ENCODE data around the gene RLN1.
"Not testable (repeated sequence)": the region's sequence is repeated elsewhere in the genome, so short reads cannot be mapped to it uniquely, and the experiment has no call there.

RLN1 gene, protein sequence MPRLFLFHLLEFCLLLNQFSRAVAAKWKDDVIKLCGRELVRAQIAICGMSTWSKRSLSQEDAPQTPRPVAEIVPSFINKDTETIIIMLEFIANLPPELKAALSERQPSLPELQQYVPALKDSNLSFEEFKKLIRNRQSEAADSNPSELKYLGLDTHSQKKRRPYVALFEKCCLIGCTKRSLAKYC

GRCh38 chr9:5338992-5339981, at the start of gene RLN1:
RLN1 (minus strand) TSS chr9:5339876; CDS start chr9:5339746, 130 bp downstream.
- H3K27ac Mint-ChIP-seq = not testable (repeated sequence)
- DNase-seq = peak; percentile 7

DNA sequence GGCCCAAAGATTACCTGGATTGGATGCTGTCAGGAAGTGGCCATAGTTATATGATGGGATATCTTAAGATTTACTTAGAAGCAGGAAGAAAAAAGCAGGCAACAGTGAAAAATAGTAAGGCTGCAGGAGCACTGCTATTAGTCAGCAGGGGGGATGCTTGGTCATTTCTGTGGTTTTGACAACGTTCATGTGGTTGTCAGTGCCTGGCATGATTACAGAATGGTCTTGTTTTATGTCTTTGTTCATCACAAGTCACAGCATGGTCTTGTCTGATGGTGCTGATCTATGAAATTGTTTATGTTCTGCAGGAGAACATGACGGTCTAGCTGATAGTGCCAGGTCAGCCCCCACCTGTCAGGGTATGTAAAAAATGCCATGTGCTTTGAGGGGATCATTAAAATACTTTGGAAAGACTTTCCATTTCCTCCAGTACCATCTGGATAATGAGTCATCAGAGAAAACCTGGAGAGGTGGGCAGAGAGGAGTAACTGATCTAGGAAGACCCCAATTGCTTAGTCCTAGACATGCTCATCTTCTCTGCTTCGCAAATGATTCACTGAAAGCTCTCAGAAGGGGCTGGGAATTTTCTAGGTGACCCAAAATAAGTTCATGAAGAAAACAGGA, 49.5 kb upstream of the RLN1 start:
- Mint-ChIP-seq H3K4me3 (no peak overlapping the region), H3K4me1 (no peaks in the 10 kb centered on the region), H3K27me3 (ENCODE audit: low read depth, poor library complexity) (peaks cover 4% of the 10 kb centered on the region), H3K27ac (no peak overlapping the region), H3K9me3 (no peaks in the 10 kb centered on the region), H3K36me3 (ENCODE audit: low read depth) (no peaks in the 10 kb centered on the region)
- no peak for DNase-seq
- TF ChIP-seq, protein P1, sequence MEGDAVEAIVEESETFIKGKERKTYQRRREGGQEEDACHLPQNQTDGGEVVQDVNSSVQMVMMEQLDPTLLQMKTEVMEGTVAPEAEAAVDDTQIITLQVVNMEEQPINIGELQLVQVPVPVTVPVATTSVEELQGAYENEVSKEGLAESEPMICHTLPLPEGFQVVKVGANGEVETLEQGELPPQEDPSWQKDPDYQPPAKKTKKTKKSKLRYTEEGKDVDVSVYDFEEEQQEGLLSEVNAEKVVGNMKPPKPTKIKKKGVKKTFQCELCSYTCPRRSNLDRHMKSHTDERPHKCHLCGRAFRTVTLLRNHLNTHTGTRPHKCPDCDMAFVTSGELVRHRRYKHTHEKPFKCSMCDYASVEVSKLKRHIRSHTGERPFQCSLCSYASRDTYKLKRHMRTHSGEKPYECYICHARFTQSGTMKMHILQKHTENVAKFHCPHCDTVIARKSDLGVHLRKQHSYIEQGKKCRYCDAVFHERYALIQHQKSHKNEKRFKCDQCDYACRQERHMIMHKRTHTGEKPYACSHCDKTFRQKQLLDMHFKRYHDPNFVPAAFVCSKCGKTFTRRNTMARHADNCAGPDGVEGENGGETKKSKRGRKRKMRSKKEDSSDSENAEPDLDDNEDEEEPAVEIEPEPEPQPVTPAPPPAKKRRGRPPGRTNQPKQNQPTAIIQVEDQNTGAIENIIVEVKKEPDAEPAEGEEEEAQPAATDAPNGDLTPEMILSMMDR (IDR thresholded peaks at IDR 0.05) = no peak

More at GRCh38 chr9:5338992-5339981, at the start of gene RLN1:
- not testable (repeated sequence) for H3K9me3 Mint-ChIP-seq; H3K4me1 Mint-ChIP-seq; H3K36me3 Mint-ChIP-seq (ENCODE audit: low read depth)
- peaks cover 15% of the 10 kb centered on the region for H3K27me3 Mint-ChIP-seq (ENCODE audit: low read depth, poor library complexity)
- peak within 1 kb of the TSS; percentile 28 for H3K4me3 Mint-ChIP-seq

DNA sequence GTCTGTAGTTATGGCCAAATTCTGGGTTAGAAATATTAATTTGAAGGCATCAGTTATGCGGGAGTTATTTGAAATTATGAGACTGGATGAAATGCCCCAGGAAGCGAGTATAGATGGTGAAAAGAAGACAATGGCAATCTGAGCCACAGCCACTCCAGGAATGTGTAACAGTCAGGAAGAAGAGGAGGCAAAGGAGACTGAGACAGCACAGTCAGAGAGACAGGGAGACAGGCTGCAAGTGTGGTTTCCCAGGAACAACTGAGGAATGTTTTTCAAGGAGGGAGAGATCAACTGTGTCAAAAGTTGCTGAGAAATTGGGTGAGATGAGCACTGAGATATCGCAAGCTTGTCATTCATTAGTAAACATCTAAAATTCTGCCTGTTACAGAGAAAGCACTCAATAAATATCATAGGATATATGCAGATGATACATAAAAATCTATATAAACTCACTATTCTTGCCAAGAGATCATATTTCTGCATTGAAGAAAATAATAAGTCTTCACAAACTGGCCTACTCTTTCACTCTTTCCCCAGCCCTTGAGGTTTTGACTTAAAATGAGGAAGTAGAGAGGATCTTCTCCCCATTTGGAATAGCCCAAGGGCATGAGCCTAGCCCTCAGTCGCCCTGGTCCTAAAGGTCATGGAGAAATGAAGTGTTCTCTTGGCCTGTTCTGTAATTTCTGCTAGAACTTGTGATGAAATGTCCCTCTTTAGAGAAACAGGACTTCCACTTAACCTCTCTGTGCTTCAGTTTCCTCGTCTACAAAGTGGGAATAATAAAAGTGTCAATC, 48.5 kb upstream of the RLN1 start:
- peaks cover 4% of the 10 kb centered on the region for H3K27me3 Mint-ChIP-seq (ENCODE audit: low read depth, poor library complexity)
- H3K4me1 Mint-ChIP-seq = no peaks in the 10 kb centered on the region
- no peak overlapping the region for H3K27ac Mint-ChIP-seq
- DNase-seq = no peak
- H3K4me3 Mint-ChIP-seq = no peak overlapping the region
- H3K36me3 Mint-ChIP-seq (ENCODE audit: low read depth) = no peaks in the 10 kb centered on the region
- TF ChIP-seq, protein P1 (IDR thresholded peaks at IDR 0.05) = no peak
- no peaks in the 10 kb centered on the region for H3K9me3 Mint-ChIP-seq

- DNase-seq = no peak
- Mint-ChIP-seq H3K27me3 (ENCODE audit: low read depth, poor library complexity) (peaks cover 4% of the 10 kb centered on the region), H3K27ac (no peak overlapping the region)
Observed at GRCh38 chr9:5384436-5384835, 44.8 kb upstream of the RLN1 start.

GRCh38 chr9:5382479-5382878, 42.8 kb upstream of the RLN1 start:
- DNase-seq = no peak

More at GRCh38 chr9:5384436-5384835, 44.8 kb upstream of the RLN1 start:
- H3K36me3 Mint-ChIP-seq (ENCODE audit: low read depth) = no peaks in the 10 kb centered on the region
- no peaks in the 10 kb centered on the region for H3K4me1 Mint-ChIP-seq
- TF ChIP-seq, protein P1 (IDR thresholded peaks at IDR 0.05) = no peak
- no peak overlapping the region for H3K4me3 Mint-ChIP-seq
- no peaks in the 10 kb centered on the region for H3K9me3 Mint-ChIP-seq

More at GRCh38 chr9:5382479-5382878, 42.8 kb upstream of the RLN1 start:
- Mint-ChIP-seq H3K9me3 (no peaks in the 10 kb centered on the region), H3K27ac (no peak overlapping the region), H3K4me3 (no peak overlapping the region), H3K36me3 (ENCODE audit: low read depth) (no peaks in the 10 kb centered on the region), H3K27me3 (ENCODE audit: low read depth, poor library complexity) (peaks cover 4% of the 10 kb centered on the region), H3K4me1 (no peaks in the 10 kb centered on the region)
- TF ChIP-seq, protein P1 (IDR thresholded peaks at IDR 0.05) = no peak

Data from nephron progenitor cell (in vitro differentiated cells).